HG02938 (cell line): ENCODE measurements around the gene CIRBP.
"Not testable (repeated sequence)": the region's sequence is repeated elsewhere in the genome, so short reads cannot be mapped to it uniquely, and the experiment has no call there.

Experiments used
- ATAC-seq: cut with Tn5 transposase; IDR thresholded peaks from one replicate; pipeline ENCODE4 v1.9.1; 2021; ENCODE audit warnings: mild to moderate bottlenecking, moderate library complexity; ENCODE audit not compliant: unreplicated experiment

The CIRBP gene

GRCh38 chr19:1308718-1309117 is 39.6 kb downstream of the CIRBP start:
- ATAC-seq = no peak

- no peak for ATAC-seq
Observed at GRCh38 chr19:1309977-1310852, 41.1 kb downstream of the CIRBP start.

GRCh38 chr19:1310853-1311180 is 41.7 kb downstream of the CIRBP start:
- no peak for ATAC-seq

GRCh38 chr19:1311543-1312091 is 42.5 kb downstream of the CIRBP start:
- ATAC-seq = no peak

GRCh38 chr19:1312767-1313694 is 43.9 kb downstream of the CIRBP start:
- ATAC-seq = no peak

- no peak for ATAC-seq
Observed at GRCh38 chr19:1313695-1314613, 44.8 kb downstream of the CIRBP start.

- ATAC-seq = no peak
Observed at GRCh38 chr19:1315470-1316166, 46.5 kb downstream of the CIRBP start.

GRCh38 chr19:1316466-1316865 is 47.3 kb downstream of the CIRBP start:
- ATAC-seq = no peak

GRCh38 chr19:1317274-1318003 is 48.3 kb downstream of the CIRBP start:
- no peak for ATAC-seq

GRCh38 chr19:1318678-1319471 is 49.7 kb downstream of the CIRBP start:
- no peak for ATAC-seq

GRCh38 chr19:1320282-1320650 is 51.1 kb downstream of the CIRBP start:
- not testable (repeated sequence) for ATAC-seq

- ATAC-seq = no peak
Observed at GRCh38 chr19:1321539-1321938, 52.4 kb downstream of the CIRBP start.

GRCh38 chr19:1322198-1322981 is 53.3 kb downstream of the CIRBP start:
- ATAC-seq = no peak

- ATAC-seq = no peak
Observed at GRCh38 chr19:1324249-1324805, 55.2 kb downstream of the CIRBP start.
